ENCODE results near the gene PTPRN2. TPM values are rescaled to one million over a fixed set of nuclear protein-coding genes. Genes with fewer than 3 reads are reported as not detected.

Gene PTPRN2
- total and polyA plus RNA-seq, 2 of the 8 experiments (the other 6 are each of a cell fraction or from before 2014, with no cell fraction given), result 2.6 to 4.5 TPM

DNA sequence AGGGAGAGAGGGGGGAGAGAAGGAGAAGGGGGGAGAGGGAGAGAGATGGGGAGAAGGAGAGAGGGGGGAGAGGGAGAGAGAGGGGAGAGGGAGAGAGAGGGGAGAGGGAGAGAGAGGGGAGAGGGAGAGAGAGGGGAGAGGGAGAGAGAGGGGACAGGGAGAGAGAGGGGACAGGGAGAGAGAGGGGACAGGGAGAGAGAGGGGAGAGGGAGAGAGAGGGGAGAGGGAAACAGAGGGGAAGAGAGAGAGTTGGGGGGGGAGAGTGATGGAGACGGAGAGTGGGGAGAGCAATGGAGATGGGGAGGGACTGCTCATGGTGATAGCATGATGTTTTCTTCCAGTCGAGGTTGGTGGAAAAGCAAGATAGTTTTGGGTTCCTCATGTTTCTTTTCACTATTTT, 1078.4 kb downstream of the PTPRN2 start:
- Histone ChIP-seq H4K8ac (ENCODE audit: extremely low read depth, insufficient read depth, low read length) (no peak overlapping the region), H3K27me3 (replicated peaks in 1 of 4; ENCODE audit: control insufficient read depth in 3 of 4, extremely low read depth in 1 of 4, insufficient read depth in 3 of 4, low read length in 3 of 4) (no peaks in the 10 kb centered on the region; a peak in 2 of 7 replicates), H2BK12ac (ENCODE audit: low read depth, low read length) (no peak overlapping the region), H3K4me2 (ENCODE audit: insufficient read depth in 1 of 2, low read depth in 2 of 2, low read length in 2 of 2) (no peak overlapping the region), H3K9ac (replicated peaks in 1 of 4; ENCODE audit: extremely low read depth in 1 of 4, low read depth in 3 of 4, low read length in 3 of 4) (no peak overlapping the region), H3K14ac (ENCODE audit: insufficient read length) (no peak overlapping the region), H3K18ac (ENCODE audit: extremely low read depth, low read length) (no peak overlapping the region), H3K4ac (replicated peaks; ENCODE audit: insufficient read length, low read depth, low read length) (no peak overlapping the region), H4K20me1 (replicated peaks in 1 of 2; ENCODE audit: control insufficient read depth in 1 of 2, insufficient read depth in 2 of 2, low read length in 2 of 2) (no peaks in the 10 kb centered on the region), H2AFZ (ENCODE audit: low read length) (no peak overlapping the region), H3K4me3 (ENCODE audit: extremely low read depth in 1 of 4, insufficient read depth in 2 of 4, low read depth in 3 of 4, low read length in 4 of 4) (no peak overlapping the region), H2BK120ac (replicated peaks; ENCODE audit: low read depth, low read length) (no peak overlapping the region), H2BK20ac (ENCODE audit: low read length) (no peak overlapping the region), H3K9me3 (ENCODE audit: insufficient read depth in 2 of 2, low read depth in 1 of 2, low read length in 1 of 2) (peaks cover 4 to 7% of the 10 kb centered on the region in 2 experiments; a peak in 1 of 4 replicates), H3K36me3 (ENCODE audit: control insufficient read depth in 2 of 4, insufficient read depth in 4 of 4, low read length in 3 of 4) (no peaks in the 10 kb centered on the region), H2BK15ac (ENCODE audit: low read length) (no peak overlapping the region), H3K79me2 (ENCODE audit: control insufficient read depth in 1 of 2, insufficient read depth in 2 of 2, low read length in 2 of 2) (no peaks in the 10 kb centered on the region), H3K79me1 (ENCODE audit: low read depth, low read length) (no peaks in the 10 kb centered on the region), H3K56ac (replicated peaks; ENCODE audit: insufficient read length, low read depth, low read length) (no peak overlapping the region), H3K23me2 (ENCODE audit: low read depth, low read length) (no peaks in the 10 kb centered on the region), H3K4me1 (replicated peaks in 1 of 4; ENCODE audit: control insufficient read depth in 3 of 4, insufficient read depth in 4 of 4, low read length in 3 of 4) (0 out of 7 replicates have a peak, but pooled peaks cover 0 to 3% (median 0%) of the 10 kb centered on the region in 4 experiments), H2BK5ac (ENCODE audit: low read depth, low read length) (no peak overlapping the region), H4K5ac (ENCODE audit: insufficient read length, low read depth, low read length) (no peak overlapping the region), H3K27ac (ENCODE audit: low read depth, low read length) (no peak overlapping the region), H4K91ac (replicated peaks; ENCODE audit: insufficient read length, low read length) (no peak overlapping the region), H2AK5ac (ENCODE audit: low read depth, low read length) (no peak overlapping the region), H3K23ac (ENCODE audit: insufficient read length) (no peak overlapping the region)
- FAIRE-seq (no peak), DNase-seq (ENCODE audit: low read depth in 1 of 2, low spot score in 2 of 2) (no peak)
- ChIA-PET CTCF (ENCODE audit: partially characterized antibody) (interaction anchor here (0.9 kb wide), 1 partner anchor 22 kb away, joined by 5 read pairs; no protein-coding TSS in a partner anchor), POLR2A (ENCODE audit: partially characterized antibody) (no interaction called here)
- WGBS, 2 experiments (ENCODE audit: extremely low coverage in 1 of 2, insufficient coverage in 1 of 2, insufficient read length in 1 of 2, insufficient replicate concordance in 2 of 2, low coverage in 1 of 2, low lambda C conversion rate in 2 of 2, missing lambda C conversion rate in 1 of 2), result 80 to 100% methylated on average over 1 of the region's 2 CpGs
- no peak for TF ChIP-seq RFX5 (IDR thresholded peaks at IDR 0.05; ENCODE audit: borderline replicate concordance, low read depth, low read length)

All from H1 (cell line).